ENCODE data around the gene BMPR1A.

Gene BMPR1A

DNA sequence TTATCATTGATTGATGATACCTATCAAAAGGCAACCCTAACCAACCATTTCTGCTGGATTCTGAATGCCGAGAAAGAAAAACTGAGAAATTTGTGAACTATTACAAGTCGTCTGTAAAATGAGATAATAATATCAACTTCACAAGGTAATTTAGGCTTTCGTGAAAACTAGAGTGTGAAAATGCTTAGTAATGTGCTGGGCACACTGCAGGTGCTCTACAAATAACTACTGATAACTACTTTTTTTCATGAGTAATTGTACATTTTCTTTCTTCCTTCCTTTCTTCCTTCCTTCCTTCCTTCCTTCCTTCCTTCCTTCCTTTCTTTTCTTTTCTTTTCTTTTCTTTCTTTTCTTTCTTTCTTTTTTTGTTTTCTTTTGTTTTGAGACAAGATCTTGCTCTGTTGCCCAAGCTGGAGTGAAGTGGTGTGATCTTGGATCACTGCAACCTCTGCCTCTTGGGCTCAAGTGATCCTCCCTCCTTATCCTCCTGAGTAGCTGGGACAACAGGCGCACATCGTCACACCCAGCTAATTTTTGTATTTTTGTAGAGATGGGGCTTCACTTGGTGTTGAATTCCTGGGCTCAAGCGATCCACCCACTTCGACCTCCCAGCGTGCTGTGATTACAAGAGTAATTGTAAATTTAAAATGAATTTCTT, 42.9 kb downstream of the BMPR1A start:
- no peak for DNase-seq

DNA sequence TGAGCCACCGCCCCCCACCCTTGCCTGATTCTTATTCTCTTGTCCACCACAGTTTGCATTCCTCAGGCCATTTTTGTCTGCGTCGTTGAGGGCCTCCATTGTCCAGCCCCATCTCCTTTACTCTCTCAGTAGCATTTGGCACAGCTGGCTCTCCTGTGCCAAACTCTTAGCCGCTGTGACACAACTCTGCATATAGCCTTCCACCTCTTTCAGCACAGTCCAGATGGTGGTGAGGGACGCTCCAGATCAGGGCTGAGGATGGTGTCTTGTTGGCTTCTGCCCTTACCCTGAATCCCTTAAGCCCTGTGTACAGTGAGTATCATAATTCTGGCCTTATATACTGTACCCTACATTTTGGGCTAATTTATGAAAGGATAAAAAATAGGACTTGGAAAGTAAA, 45.6 kb downstream of the BMPR1A start:
- DNase-seq = no peak

DNA sequence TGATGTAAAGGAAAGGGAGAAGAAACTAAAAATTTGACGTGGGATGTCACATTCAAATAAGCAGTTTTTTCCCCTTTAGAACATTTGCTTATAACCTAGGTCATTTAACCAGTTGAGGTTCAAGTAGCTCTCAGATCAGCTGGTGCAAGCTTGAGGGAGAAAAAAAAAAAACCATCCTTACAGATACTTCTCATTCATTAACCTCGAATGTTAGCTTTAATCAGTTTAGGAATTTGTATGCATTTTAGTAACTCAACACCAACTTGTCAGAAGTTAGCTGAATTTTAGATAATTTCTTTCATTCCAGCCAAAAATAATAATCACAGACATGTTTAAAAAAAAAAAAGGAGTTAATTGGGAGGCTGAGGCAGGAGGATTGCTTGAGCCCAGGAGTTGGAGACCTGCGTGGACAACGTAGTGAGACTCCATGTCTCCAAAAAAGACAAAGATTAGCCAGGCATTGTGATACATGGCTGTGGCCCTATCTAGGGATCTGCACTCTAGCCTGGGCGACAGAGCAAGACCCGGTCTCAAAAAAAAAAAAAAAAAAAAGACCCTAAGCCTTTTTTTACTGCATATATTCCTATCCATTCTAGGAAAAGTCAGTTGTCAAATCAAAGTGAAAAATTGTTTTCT, 46.2 kb downstream of the BMPR1A start:
- DNase-seq = no peak

DNA sequence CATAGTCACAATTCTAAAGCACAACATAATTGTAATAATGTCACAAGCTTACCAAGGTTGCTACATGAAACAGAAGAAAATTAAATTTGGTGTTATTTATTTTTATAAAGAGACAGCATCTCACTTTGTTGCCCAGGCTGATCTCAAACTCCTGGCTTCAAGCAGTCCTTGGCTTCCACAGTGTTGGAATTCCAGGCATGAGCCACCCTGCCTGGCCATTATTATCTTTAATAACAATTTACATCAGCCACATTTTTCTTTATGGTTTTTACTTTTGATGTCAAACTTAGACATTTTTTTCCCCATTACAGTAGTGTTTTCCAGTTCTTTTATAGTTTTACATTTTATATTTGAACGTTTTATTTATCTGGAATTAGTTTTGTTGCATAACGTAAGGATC, 46.7 kb downstream of the BMPR1A start:
- DNase-seq = no peak

DNA sequence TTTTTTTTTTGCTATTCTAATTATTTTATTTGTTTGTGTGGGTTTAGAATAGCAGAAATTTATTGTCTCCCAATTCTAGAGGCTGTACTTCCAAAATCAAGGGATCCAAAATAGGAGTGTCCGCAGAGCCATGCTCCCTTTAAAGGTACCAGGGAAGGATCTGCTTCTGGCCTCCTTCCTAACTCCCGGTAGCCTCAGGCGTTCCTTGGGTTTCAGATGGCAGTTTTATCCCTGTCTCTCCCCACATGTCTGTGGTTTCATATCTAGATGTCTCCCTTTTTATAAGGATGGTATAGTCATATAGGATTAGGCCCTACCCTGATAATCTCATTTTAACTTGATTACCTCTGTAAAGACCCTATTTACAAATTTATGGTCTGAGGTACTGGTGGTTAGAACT, 48.4 kb downstream of the BMPR1A start:
- DNase-seq = no peak

DNA sequence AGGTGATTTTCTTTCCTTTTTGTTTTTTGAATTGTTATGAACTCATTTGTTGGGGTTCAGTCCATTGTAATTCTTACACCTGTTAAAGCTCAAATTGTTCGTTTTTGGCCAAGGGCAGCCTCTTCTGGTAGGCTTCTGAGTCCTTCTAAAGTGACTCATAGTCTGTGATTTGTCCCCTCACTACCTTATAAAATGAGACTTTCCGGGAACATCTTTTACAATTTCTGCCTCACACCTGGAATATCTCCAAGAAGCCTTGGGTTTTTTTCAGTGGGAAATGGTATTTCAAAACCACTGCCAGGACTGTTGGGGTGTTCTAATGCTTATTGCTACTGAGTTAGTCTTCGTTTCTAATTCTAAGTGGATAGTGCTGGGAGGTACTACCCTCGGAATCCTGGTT, 56.7 kb downstream of the BMPR1A start:
- DNase-seq = no peak

DNA sequence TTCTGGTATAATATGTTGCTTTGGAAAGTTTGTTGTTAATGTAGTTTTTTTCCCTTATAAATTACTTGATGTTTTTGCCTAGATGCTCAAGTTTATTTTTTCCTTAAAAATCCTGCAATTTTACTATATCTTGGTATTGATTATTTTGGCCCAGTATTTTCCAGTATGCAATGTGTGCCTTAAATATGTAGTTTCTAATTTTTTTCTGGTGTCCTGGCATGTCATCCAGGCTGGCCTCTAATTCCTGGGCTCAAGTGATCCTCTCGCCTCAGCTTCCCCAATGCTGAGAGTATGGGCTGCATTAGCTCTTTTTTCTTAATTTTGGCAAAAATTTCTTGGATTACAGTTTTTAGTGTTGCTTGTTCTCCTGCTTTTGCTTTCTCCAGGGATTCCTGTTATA, 57.6 kb downstream of the BMPR1A start:
- no peak for DNase-seq

DNA sequence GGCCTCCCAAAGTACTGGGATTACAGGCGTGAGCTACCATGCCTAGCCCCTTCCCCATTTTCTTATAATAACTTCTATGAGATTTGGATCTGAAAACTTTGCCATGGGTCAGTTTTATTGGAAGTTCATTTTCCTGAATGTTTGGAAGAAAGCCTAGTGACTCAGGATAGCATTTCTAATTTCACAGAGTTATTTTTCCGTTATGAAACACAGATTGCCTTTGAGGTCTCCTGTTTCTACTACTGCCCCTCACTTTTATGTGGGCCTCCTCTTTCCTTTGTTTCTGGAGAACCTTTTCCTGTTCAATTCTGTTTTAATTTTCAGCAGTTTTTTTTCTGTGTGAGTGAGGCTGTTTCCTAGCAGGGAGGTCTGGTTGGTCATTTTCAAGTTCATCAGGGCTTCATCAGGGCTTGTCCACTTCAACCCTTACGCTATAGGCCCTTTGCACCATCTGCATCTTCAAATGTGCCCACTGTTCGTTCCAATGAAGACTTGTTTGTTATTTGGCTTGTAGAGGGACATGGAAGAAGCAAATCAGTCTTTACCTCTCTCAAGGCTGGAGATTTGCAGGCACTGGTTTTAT, 58.7 kb downstream of the BMPR1A start:
- DNase-seq = no peak

DNA sequence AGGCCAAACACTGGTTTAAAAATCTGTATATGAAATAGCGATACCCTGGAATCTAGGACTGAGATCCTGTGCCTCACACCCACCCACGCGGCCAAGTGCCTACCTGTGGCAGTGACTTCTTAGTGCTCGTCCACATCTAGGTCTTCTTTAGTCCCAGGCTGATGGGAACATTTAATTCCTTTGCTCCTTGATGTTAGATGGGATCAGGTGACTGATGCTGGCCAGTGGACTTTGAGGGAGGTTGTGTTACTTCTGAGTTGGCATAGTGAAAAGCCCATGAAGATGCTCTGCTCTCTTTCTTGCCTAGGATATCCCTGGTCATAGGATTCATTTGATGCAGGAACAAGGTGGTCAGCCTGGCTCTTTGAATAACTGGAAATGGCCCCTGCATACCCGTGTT, 59.2 kb downstream of the BMPR1A start:
- DNase-seq = no peak

DNA sequence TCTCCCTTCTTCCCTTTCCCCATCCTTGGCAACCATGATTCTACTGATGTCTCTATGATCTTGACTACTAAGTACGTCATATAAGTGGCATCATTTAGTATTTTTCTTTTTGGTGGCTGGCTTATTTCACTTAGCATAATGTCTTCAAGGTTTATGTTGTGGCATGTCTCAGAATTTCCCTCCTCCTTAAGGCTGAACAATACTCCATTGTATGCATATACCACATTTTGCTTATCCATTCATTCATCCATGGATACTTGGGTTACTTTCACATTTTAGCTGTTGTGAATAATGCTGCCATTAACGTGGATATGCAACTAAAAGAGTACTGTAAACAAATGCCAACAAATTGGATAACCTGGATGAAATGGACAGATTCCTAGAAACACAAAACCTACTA, 60.8 kb downstream of the BMPR1A start:
- DNase-seq = no peak

DNA sequence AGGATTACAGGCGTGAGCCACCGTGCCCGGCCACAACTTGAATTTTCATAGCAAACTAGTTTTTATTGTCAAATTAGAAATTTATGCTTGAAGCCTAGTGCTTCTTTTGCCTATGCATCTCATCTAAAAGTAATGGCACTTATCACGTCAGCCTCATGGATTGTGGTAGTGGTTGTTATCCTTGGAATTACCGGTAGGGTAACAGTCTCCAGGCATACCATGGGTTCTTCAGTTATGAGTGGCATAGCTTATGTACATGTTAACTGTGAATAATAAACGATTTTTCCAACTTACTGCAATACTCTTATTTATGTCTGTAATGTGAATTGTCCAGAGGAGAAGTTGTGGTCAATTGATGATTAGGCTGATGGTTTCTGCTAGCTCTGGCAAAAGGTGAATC, 63.1 kb downstream of the BMPR1A start:
- DNase-seq = no peak

DNA sequence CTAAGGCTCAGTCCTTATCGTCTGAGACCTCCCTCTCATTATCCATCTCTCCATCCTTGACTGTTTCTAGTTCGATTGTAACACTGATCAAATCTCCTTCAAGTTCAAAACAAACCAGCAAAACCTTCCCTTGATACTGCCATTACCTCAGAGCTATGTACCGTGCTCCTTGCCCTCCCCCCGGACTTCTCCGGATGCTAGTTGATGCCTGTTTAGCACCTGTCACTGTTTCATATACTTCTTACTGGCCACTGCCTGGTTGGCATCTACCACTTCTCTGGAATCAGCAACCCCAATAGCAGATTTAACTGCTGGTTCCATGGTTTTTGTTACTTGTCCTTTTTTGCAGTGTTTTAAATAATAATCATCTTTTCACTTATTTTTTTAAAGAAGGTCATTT, 64.1 kb downstream of the BMPR1A start:
- no peak for DNase-seq

DNA sequence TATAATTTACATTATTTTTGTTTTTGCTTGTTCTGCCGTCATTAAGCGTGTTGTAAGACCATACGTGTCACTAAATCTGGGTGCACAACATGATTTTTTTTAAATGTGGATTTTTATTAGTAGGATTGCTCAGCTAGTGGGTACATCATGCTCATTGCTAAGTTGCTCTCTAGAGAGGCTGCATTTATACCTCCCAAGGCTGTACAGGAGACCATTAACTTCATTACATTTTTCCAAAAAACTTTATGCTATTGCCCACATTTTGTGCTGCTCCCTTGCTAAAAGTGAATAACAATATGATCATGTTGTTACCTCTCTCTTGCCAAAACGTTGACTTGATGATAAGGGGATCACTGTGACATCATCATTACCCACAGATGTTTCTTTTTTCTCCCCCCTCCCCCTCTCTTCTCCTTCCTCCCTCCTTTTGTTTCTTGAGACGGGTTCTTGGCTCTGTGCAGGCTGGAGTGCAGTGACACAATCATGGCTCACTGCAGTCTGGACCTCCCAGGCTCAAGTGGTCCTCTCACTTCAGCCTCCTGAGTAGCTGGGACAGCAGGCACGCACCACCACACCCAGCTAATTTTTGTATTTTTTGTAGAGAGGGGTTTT, 65.1 kb downstream of the BMPR1A start:
- no peak for DNase-seq

DNA sequence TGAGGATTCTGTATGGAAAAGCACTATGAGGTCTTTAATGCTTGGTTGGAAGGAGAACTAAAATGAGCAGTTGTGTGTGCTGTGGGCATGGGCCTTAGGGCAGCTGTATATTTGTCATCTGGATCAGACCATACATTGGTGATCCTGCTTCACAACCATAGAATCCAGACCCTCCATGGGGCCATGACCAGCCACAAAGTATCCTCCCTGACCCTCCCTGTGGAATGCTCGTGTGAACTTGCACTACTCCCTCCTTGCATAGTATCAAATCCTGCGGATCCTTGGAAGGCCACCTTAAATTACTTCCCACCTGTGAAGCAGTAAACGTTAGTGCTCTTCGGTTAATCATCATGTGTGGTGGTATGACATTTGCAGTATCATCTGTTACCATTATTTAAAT, 67.1 kb downstream of the BMPR1A start:
- no peak for DNase-seq

DNA sequence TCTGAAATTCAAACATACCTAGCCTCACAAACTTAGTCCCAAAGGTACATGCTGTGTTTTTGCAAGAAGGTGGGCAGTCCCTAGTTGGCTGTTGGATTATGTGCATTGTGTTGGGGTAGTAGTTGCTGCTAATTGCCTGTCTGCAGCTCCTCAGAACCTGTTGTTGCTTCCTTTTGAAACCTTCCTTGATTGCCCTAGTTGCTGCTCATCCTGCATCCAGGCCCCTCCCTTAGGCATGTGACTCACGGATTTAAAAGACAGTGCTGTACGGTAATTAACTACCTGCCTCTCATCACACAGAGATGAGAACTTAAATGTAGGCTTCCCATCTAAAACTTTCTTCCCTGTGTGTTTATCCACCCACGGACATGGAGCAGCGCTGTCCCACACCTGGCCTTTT, 67.7 kb downstream of the BMPR1A start:
- no peak for DNase-seq

DNA sequence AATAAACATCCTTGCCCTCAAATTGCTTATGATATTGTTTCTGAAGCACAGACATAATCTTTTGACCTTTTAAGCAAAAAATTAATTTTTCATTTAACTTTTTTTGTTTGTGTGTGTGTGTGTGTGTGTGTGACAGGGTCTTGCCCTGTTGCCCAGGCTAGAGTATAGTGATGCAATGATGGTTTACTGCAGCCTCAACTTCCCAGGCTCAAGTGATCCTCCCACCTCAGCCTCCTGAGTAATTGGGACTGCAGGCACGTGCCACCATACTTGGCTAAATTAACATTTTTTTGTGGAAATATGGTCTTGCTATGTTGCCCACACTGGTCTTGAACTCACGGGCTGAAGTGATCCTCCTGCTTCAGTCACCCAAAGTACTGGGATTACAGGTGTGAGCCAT, 68.9 kb downstream of the BMPR1A start:
- DNase-seq = no peak

DNA sequence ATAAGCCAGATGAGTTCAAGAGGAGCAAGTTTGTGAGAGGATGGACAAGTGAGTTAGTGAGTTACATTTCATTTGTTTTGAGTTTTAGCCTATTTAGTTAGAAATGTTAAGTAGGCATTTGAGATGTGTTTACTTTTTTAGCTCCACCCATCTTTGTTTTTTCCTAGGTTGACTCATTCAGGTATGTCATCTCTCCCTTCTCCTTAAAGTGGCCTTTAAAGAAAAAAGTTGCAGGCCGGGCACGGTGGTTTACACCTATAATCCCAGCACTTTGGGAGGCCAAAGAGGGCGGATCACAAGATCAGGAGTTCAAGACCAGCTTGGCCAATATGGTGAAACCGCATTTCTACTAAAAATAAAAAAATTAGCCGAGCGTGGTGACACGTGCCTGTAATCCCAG, 71.2 kb downstream of the BMPR1A start:
- DNase-seq = no peak

DNA sequence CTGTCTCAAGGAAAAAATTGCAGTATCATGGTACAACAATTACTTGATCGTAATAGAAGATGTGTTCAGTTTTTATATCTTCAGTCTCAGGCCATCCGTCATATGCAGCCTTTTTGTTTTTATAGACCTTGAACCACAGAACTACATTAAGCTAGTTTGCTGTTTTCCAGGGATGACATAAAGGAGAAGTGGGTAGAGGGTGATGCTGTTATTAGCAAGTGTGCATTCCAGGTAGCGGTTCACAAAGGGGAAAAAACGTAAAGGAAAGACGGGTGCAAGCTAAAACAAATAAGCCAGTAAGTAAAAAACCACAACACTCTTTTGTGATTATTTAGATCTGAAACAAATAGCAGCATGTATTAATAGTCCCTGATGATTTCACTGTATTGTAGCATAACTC, 71.7 kb downstream of the BMPR1A start:
- DNase-seq = no peak

DNA sequence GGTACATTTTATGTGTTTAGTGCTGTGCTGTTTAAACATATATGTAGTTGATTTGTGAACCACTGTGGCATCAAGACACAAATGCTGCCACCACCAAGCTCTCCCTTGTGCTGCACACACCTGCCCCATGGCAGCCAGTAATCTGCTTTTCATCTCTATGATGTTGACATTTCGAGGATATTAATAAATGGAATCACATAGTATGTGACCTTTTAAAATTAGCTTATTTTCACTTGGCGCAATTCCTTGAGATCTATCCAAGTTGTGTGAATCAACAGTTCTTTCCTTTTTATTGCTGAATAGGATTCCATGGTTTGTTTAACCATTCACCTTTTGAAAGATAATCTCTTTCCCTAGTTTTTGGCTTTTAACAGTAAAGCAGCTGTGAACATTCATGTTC, 73.1 kb downstream of the BMPR1A start:
- no peak for DNase-seq

DNA sequence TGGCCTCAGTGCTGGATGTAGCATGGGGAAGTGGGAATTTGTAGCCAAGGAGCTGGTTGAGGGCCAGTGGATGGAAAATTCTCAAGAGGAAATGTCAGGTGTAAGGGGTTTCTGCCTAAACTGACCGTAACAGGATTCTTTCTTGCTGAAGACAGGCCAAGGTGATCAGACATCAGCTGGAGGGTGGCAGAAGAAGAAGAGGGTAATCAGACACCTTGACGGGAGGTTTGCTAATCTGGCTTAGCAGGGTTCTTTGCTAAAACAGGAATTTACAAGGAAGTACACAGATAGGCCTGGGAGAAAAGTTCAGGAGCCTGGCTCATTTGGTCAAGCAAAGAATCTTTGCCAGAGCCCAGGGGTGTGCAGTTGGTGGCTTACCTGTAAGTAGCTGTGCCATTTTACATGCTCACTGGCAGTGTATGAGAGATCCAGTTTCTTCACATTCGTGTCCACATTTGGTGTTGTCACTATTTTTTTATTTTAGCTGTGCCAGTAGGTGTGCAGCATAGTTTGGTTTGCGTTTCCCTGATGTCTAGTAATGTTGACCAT, 73.7 kb downstream of the BMPR1A start:
- no peak for DNase-seq

DNA sequence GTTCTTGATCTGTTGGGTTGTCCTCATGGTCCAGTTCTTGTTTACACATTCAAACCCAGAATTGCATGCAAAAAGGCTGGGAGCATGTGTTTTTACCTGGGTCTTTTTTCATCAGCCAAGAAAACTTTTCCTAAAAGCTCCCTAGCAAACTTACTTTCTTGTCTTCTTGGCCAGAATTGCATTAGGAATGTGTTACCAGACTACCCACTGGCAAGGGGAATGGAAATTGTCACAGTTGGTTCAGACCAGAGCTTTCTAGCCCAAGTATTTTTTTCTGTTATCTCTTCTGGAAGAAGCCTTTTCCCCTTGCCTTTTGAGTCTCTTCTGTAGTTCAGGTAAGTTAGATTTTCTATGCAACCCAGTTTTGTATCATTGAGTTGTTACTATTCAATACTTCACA, 77.5 kb downstream of the BMPR1A start:
- no peak for DNase-seq

DNA sequence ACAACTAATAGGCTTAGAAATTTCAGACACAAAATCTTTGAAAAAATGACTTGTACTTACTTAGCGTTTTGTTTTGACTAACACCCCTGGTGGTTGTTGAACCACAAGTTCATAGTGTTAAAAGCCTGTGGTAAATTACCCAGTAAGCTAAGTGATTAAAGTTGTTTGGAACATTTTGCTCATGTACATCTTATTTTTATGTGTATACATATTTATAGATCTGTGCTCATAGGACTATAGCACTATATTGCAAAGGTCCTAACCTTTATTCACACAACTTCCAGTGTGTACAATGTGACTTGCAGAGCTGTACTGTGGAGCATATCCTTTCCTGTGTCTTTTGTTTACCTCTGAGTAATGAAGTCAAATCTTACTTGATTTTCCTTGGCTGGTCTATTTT, 79.6 kb downstream of the BMPR1A start:
- DNase-seq = no peak

DNA sequence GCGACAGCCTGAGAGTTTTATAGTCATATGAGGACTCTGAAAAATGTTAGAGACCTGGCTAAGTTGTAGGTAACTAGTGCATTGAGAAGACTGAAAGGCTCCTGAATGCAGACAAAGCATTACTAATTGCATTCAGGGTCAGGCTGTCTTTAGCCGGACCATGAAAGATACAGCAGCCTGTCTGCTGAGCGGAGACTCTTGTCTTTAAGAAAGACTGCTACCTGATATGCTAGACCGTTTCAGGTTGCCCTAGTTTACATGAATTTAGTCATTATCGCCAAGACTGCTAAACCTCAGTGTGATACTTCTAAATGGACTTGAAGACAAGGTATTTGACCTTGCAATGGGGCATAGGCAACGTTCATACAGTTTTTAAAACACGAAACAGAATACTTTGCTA, 81.2 kb downstream of the BMPR1A start:
- DNase-seq = no peak

All from amygdala (tissue), 56 donors.